Caco-2 (cell line): ENCODE measurements around the gene HBE1. TPM values are rescaled to one million over a fixed set of nuclear protein-coding genes. Genes with fewer than 3 reads are reported as not detected.

Experiments
- BruUV-seq: library from RNA; stranded (reverse); fragments of 400-500 nt; replicated peaks from 2 replicates; lab custom pipeline; 2021; lab: Mats Ljungman, UMichigan
- CTCF ChIA-PET: fragments of 300-600 bp; sonication (Branson Sonifier 250); formaldehyde crosslinking; loops from one replicate; lab custom pipeline; 2022; ENCODE audit warnings: antibody characterized with exemption; lab: Charles Lee
- POLR2A ChIA-PET: fragments of 300-600 bp; sonication (Branson Sonifier 250); formaldehyde crosslinking; loops from one replicate; lab custom pipeline; 2022; ENCODE audit warnings: antibody characterized with exemption; lab: Charles Lee
- DNase-seq, 2 experiments: peaks; one replicate each; pipeline versions ENCODE4 v3.0.0 to v3.0.0-alpha.2; 2020 to 2022
- H3K27me3 ChIP-seq: replicated peaks from 2 replicates; pipeline ENCODE4 v1.6.0; 2011; ENCODE audit warnings: low read length; ENCODE audit not compliant: control insufficient read depth, insufficient read depth
- H3K36me3 ChIP-seq: 2 replicates; pipeline ENCODE4 v1.5.1; 2011; ENCODE audit warnings: low read length; ENCODE audit not compliant: control insufficient read depth, insufficient read depth
- H3K4me1 ChIP-seq: fragments of 250-450 bp; sonication (Bioruptor Pico); 2 replicates; pipeline ENCODE4 v1.5.1; 2020; ENCODE audit warnings: mild to moderate bottlenecking
- H3K4me3 ChIP-seq: 2 replicates; pipeline ENCODE4 v1.5.1; 2011; ENCODE audit warnings: low read depth, mild to moderate bottlenecking, control low read depth, low read length
- H3K9me3 ChIP-seq: fragments of 250-450 bp; sonication (Bioruptor Pico); 2 replicates; pipeline ENCODE4 v1.5.1; 2020; ENCODE audit warnings: mild to moderate bottlenecking, moderate library complexity
- H3K27ac Mint-ChIP-seq: one replicate; pipeline ENCODE4 v1.8.0; 2022; ENCODE audit warnings: mixed read lengths; ENCODE audit not compliant: unreplicated experiment
- H3K27me3 Mint-ChIP-seq: one replicate; pipeline ENCODE4 v1.8.0; 2022; ENCODE audit warnings: mixed read lengths; ENCODE audit not compliant: insufficient read depth, unreplicated experiment
- H3K36me3 Mint-ChIP-seq: one replicate; pipeline ENCODE4 v1.8.0; 2022; ENCODE audit warnings: mild to moderate bottlenecking, mixed read lengths; ENCODE audit not compliant: insufficient read depth, unreplicated experiment
- H3K4me1 Mint-ChIP-seq: one replicate; pipeline ENCODE4 v1.8.0; 2022; ENCODE audit warnings: low read depth, mixed read lengths; ENCODE audit not compliant: unreplicated experiment
- H3K4me3 Mint-ChIP-seq: one replicate; pipeline ENCODE4 v1.8.0; 2022; ENCODE audit warnings: mild to moderate bottlenecking, moderate library complexity, mixed read lengths; ENCODE audit not compliant: unreplicated experiment
- H3K9me3 Mint-ChIP-seq: one replicate; pipeline ENCODE4 v1.8.0; 2022; ENCODE audit warnings: mixed read lengths; ENCODE audit not compliant: unreplicated experiment
- intact Hi-C: fragments of 100-400 bp; cut with micrococcal nuclease; formaldehyde crosslinking; loops from one replicate; pipeline ENCODE4 v1.10.0; 2022; ENCODE audit not compliant: unreplicated experiment
- total RNA-seq: library from RNA; stranded (reverse); gene quantifications from 2 replicates; pipeline ENCODE4 v1.2.3, GENCODE V29; 2022
- TF ChIP-seq, protein P1 (sequence below), 2 experiments: fragments of 200-600 bp in 1 of 2; IDR thresholded peaks; 1 replicate in 1 of 2; 2 replicates in 1 of 2; pipeline versions ENCODE4 v1.5.1 to v1.8.0; 2011 to 2022; ENCODE audit warnings: antibody characterized with exemption in 1 of 2, control low read depth in 1 of 2, inconsistent platforms in 1 of 2, low read depth in 1 of 2, low read length in 1 of 2, mild to moderate bottlenecking in 1 of 2, moderate library complexity in 1 of 2; ENCODE audit not compliant: insufficient read depth in 1 of 2, severe bottlenecking in 1 of 2, unreplicated experiment in 1 of 2

HBE1 gene
- total RNA-seq, 1 experiment from 2014 or later = not detected

DNA sequence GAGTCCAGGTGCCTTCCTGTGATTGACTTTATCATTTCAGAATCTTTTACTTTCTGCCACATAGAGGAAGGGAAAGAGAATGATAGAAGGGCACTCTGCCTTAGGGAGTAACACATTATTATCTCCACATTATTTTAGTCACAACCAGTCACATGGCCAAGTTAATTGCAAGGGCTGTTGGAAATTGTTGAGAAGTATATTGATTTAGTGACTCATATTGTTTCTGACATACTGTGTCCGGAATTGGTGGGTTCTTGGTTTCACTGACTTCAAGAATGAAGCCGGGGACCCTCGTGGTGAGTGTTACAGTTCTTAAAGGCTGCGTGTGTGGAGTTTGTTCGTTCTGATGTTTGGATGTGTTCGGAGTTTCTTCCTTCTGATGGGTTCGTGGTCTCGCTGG lies 23.3 kb upstream of the HBE1 start:
- Histone ChIP-seq H3K4me1 (no peaks in the 10 kb centered on the region), H3K27me3 (no peaks in the 10 kb centered on the region), H3K4me3 (no peak overlapping the region), H3K9me3 (no peaks in the 10 kb centered on the region), H3K36me3 (no peaks in the 10 kb centered on the region)
- ChIA-PET POLR2A (no interaction called here), CTCF (no interaction called here)
- no TSS peak for BruUV-seq
- Mint-ChIP-seq H3K4me3 (no peak overlapping the region), H3K9me3 (no peaks in the 10 kb centered on the region), H3K27ac (no peak overlapping the region), H3K27me3 (peaks cover 7% of the 10 kb centered on the region), H3K4me1 (no peaks in the 10 kb centered on the region), H3K36me3 (no peaks in the 10 kb centered on the region)
- TF ChIP-seq, protein P1, sequence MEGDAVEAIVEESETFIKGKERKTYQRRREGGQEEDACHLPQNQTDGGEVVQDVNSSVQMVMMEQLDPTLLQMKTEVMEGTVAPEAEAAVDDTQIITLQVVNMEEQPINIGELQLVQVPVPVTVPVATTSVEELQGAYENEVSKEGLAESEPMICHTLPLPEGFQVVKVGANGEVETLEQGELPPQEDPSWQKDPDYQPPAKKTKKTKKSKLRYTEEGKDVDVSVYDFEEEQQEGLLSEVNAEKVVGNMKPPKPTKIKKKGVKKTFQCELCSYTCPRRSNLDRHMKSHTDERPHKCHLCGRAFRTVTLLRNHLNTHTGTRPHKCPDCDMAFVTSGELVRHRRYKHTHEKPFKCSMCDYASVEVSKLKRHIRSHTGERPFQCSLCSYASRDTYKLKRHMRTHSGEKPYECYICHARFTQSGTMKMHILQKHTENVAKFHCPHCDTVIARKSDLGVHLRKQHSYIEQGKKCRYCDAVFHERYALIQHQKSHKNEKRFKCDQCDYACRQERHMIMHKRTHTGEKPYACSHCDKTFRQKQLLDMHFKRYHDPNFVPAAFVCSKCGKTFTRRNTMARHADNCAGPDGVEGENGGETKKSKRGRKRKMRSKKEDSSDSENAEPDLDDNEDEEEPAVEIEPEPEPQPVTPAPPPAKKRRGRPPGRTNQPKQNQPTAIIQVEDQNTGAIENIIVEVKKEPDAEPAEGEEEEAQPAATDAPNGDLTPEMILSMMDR (IDR thresholded peaks at IDR 0.05; ENCODE audit: insufficient read depth in 1 of 2, low read depth in 1 of 2, low read length in 1 of 2, severe bottlenecking in 1 of 2, unreplicated experiment in 1 of 2) = no peak
- intact Hi-C loops = no loop called here
- DNase-seq = no peak

DNA sequence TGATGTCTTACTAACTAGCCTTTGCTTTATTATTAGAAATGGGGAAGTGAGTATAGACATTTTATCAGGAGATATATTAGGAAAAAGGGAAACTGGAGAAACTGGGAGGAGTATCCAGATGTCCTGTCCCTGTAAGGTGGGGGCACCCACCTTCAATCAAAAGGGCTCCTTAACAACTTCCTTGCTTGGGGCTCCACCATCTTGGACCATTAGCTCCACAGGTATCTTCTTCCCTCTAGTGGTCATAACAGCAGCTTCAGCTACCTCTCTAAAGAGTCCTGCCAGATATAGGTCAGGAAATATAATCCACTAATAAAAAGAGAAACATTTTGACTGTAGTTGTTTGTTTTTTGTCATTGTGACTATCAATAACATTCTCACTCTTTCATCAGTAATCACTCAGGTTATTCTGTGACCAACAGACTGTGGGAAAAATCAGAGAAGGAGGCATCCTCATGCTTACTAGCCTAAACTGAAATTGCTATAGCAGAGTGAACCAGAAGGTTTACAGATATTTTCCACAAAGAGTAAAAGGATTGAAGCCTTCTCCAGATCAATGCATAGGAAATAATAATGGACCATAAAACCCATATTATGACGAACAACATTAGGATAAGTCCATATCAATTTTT lies 21.6 kb upstream of the HBE1 start:
- Mint-ChIP-seq H3K27me3 (peaks cover 2% of the 10 kb centered on the region), H3K4me1 (no peaks in the 10 kb centered on the region), H3K36me3 (no peaks in the 10 kb centered on the region), H3K4me3 (no peak overlapping the region), H3K9me3 (no peaks in the 10 kb centered on the region), H3K27ac (no peak overlapping the region)
- H3K4me1 ChIP-seq = no peaks in the 10 kb centered on the region
- H3K4me3 ChIP-seq = no peak overlapping the region
- intact Hi-C loops = loop anchor here (1.0 kb wide), 2 partner anchors 86 to 167 kb away; no protein-coding TSS in a partner anchor
- no peaks in the 10 kb centered on the region for H3K9me3 ChIP-seq
- POLR2A ChIA-PET = interaction anchor here (0.5 kb wide), 1 partner anchor 124 kb away, joined by 3 read pairs; no protein-coding TSS in a partner anchor
- BruUV-seq = no TSS peak
- no peaks in the 10 kb centered on the region for H3K27me3 ChIP-seq
- TF ChIP-seq, protein P1 (IDR thresholded peaks at IDR 0.05; ENCODE audit: insufficient read depth in 1 of 2, low read depth in 1 of 2, low read length in 1 of 2, severe bottlenecking in 1 of 2, unreplicated experiment in 1 of 2) = peak; percentile 55 to 71
- no peaks in the 10 kb centered on the region for H3K36me3 ChIP-seq
- CTCF ChIA-PET = interaction anchor here (1.0 kb wide), 1 partner anchor 10 kb away, joined by 3 read pairs; no protein-coding TSS in a partner anchor
- peak in 1 of 2 experiments; percentile 17 for DNase-seq

DNA sequence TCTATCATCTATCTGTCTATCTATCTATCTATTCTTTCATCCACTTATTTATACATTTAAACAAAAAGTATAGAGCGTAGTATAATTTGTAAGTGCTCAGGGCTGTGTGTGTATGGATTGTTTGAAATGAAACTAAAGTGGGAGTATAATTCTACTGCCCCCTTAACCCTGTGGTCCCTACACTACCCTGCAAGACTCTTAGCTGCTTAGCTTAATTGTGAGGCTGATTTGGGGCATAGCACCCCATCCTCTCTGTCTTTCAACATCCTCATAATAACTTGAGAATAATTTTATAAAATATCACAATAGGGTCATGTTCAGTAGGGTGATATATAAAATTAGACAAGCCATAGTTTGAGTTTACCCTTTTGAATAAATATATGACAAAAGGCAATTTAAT lies 20.4 kb upstream of the HBE1 start:
- no peaks in the 10 kb centered on the region for H3K4me1 Mint-ChIP-seq
- no peaks in the 10 kb centered on the region for H3K27me3 Mint-ChIP-seq
- Histone ChIP-seq H3K4me1 (no peaks in the 10 kb centered on the region), H3K4me3 (no peak overlapping the region), H3K36me3 (no peaks in the 10 kb centered on the region), H3K27me3 (no peaks in the 10 kb centered on the region), H3K9me3 (no peaks in the 10 kb centered on the region)
- ChIA-PET POLR2A (no interaction called here), CTCF (no interaction called here)
- BruUV-seq = no TSS peak
- no peak overlapping the region for H3K4me3 Mint-ChIP-seq
- DNase-seq = no peak
- no peaks in the 10 kb centered on the region for H3K36me3 Mint-ChIP-seq
- TF ChIP-seq, protein P1 (IDR thresholded peaks at IDR 0.05; ENCODE audit: insufficient read depth in 1 of 2, low read depth in 1 of 2, low read length in 1 of 2, severe bottlenecking in 1 of 2, unreplicated experiment in 1 of 2) = no peak
- H3K27ac Mint-ChIP-seq = no peak overlapping the region
- H3K9me3 Mint-ChIP-seq = no peaks in the 10 kb centered on the region
- intact Hi-C loops = no loop called here
